Embryonic facial prominence (tissue), 1 donor: ENCODE measurements around the gene SEM1.
"Not testable (repeated sequence)": the region's sequence is repeated elsewhere in the genome, so short reads cannot be mapped to it uniquely, and the experiment has no call there.

Experiments
- DNase-seq: peaks from one replicate; pipeline ENCODE4 v3.0.0-alpha.2; 2016; ENCODE audit errors: extremely low spot score

SEM1 gene

DNA sequence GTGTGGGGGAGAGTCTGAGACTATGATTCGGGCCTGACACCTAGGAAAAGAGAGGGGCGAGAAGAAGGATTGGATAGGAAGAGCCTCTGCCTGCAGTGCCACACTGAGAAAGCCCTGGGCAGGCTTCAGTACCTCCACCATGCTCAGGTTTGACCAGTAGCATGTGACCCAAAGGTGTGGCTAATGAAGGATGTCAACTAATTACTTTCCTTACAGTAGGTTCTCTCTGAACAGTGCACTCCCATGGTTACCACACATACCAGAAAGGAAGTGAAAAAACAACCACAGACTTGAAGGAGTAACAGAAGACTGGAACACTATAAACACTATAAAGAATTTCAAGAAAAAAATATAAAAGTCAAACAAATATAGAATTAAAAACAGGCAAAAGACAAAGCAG lies 46.2 kb downstream of the SEM1 start:
- DNase-seq, result no peak

DNA sequence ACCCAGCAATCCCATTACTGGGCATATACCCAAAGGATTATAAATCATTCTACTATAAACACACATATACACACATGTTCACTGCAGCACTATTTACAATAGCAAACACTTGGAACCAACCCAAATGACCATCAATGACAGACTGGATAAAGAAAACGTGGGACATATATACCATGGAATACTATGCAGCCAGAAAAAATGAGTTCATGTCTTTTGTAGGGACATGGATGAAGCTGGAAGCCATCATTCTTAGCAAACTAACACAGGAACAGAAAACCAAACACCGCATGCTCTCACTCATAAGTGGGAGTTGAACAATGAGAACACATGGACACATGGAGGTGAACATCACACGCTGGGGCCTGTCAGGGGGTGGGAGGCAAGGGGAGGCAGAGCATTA lies 47.5 kb downstream of the SEM1 start:
- not testable (repeated sequence) for DNase-seq

DNA sequence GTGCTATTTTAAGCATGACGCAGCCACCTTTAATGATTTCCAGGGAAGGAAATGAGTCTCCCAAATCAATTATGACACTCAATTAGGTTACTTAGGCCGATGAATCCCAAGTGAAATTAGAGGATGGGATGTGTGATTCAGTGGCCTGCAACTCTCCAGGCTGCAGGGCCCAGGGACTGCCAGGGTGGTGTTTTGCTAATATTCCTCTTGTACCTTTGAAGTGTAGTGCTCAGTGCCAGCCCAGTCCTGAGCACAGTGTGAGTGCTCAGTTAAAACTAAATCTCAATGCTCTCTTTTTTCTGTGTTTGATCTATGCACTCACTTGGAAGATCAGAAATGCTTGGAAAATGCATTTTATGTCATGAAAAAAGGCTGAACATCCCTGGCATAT lies 51.6 kb downstream of the SEM1 start:
- DNase-seq, result no peak

DNA sequence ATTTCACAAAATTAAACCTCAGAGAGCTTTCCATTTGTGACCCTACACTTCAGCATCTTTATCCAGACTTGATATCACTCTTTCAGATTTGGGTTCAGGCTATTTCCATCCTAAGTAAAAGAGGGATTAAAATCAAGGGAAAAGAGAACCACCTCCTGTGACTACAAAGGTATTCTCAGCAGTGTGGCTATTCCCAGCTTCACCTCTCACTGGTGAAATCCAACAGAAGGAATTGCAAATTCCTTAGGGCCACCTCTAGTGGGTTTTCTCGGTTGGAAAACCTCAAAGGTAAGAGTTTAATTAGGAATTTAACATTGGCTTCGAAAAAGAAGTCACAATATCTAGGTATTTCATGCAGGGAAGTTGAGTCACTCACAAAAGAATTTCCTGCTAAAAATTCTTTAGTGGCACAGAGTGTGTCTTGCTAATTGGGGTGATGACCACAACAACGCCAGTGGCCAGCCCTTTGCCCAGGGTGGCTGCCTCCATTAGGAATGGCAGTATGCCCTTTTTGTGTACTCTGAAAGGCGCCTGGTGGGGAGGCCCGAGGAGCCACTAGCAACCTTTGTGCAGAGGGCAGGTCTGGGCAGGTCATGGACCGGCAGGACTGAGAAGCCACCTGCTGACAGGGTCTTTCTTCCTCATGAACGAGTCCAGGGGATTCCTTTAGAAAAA lies 52.2 kb downstream of the SEM1 start:
- DNase-seq, result no peak

DNA sequence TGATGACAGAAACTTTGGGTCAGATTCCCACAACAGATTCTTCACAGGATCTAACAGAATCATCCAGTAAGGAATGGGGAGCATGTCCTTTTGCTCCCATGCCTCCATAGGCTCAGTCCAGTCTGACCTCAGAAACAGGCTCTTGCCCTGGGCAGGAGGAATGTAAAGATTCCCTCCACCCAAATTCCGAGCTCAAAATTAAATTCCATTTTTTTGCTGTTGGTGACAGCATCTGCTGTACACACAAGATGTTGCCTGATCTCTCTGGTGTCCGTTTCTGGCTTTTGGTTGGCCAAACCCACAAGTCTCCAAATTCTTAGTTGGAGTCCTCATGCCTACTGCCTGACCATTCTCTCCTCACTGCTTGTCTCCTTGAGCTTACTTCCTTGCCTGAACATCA lies 53.7 kb downstream of the SEM1 start:
- DNase-seq, result no peak

DNA sequence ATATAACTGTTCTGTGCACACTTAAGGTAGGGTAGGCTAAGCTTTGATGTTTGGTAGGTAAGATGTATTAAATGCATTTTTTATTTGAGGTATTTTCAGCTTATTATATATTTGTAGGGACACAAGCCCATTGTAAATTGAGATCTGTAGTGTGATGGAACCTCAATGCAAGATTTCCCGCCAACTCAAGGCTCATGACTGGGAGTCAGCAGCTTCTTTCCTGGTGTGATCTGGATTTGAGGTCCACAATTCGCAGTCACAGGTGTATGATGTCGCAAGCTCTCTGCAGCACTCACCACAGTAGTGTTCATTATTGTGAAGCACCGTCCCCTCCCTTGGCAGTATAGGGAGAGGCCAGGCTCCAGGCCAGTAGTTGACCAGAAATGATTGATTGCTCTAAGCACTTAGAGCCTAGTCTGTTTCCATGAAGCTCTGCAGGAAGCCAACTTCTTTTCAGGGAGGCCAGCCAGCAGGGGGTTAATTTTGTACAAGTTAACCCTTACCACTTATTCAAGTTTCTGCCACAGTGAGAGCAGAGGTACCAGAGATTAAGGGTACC lies 54.9 kb downstream of the SEM1 start:
- DNase-seq, result no peak

DNA sequence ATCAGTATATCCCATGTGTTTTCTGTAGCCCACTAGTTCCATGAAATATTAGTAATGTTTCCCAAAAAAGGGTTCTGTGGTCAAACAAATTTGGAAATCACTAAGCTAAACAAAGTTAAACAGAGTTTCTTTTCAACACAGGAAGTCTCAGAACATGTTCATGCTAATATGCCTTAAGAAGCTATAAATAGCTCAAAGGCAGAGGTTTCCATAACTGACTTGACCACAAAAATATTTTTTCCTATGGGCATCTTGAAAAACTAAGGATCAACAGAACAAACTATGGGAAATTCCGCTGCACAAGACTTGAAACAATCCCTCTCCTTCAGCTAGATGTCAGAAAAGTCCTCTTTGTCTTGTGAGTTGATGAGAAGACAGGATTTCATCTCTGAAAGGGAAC lies 59.7 kb downstream of the SEM1 start:
- DNase-seq, result no peak

DNA sequence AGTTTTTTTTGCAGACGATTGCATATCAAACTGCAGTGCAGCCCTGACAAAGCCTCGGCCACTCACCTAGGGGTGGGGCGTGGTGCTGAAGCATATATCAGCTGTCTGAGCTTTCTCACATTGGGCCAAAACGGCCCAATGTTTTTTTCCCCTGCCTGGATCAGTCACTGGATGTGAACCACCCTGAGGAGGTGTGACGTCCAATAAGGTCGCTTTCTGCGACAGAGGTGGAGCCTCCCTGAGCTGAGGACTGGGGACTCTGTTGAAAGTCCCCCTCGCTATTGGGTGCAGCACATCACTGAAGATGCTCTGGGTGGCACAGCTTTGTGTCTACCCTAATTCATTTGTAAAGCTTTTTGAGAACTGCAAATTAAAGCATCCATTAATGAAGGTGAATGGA lies 60.9 kb downstream of the SEM1 start:
- no peak for DNase-seq

DNA sequence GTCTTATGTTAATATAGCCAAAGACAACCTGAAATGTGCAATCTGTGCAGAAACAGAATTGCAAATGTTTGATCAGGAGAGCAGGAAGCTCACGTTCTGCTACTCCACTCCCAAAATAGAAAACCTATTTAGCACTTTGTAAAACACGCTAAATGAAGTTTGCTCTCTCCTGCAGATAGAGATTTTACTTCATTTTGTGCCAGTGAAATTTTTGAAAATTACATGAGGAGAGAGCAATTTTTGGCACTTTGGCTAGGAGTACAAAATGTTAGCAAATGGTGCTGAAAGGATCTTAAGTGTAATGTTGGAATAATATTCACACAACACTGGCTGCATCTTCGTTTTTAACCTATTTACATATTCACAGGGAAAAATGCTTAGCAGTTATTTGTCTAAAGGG lies 61.9 kb downstream of the SEM1 start:
- no peak for DNase-seq

DNA sequence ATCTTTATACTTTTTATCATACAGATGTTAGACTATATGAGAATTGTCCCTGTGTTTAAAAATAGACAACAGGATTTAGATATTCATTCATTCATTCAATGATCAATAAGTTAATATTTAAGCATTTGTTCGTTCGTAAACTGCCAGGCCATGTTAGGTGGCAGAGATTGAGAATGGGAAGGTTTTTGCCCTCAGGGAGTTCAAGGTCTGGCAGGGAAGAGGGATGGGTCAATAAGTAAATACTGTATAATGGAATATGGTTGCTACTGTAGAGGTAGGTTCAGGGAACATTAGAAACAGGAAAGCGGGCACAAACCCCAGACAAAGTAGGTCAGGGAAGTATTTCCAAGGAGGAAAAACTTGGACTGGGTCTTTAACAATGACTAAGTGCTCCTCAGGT lies 64.6 kb downstream of the SEM1 start:
- DNase-seq, result no peak

DNA sequence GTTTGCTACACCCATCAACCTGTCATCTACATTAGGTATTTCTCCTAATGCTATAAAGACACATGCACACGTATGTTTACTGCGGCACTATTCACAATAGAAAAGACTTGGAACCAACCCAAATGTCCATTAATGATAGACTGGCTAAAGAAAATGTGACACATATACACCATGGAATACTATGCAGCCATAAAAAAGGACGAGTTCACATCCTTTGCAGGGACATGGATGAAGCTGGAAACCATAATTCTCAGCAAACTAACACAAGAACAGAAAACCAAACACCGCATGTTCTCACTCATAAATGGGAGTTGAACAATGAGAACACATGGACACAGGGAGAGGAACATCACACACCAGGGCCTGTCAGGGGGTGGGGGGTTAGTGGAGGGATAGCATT lies 66.2 kb downstream of the SEM1 start:
- DNase-seq, result not testable (repeated sequence)

DNA sequence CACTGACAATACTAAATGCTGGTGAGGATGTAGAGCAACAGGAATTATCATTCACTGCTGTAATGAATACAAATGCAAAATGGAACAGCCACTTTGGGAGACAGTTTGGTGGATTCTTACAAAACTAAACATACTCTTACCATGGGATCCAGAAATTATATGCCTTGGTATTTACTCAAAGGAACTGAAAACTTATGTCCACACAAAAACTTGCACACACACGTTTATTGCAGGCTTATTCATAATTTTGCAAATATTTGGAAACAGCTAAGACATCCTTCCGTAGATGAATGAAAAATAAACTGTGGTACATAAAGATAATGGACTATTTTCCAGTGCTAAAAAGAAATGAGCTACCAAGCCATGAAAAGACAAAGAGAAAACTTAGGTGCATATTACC lies 69.6 kb downstream of the SEM1 start:
- no peak for DNase-seq
